Progenitor cell of endocrine pancreas (in vitro differentiated cells): ENCODE measurements around the gene TRABD2B. TPM values are rescaled to one million over a fixed set of nuclear protein-coding genes. Genes with fewer than 3 reads are reported as not detected.
"Not testable (repeated sequence)": the region's sequence is repeated elsewhere in the genome, so short reads cannot be mapped to it uniquely, and the experiment has no call there.

ENCODE experiments used
- DNase-seq: peaks from one replicate; pipeline ENCODE4 v3.0.0; 2021; ENCODE audit warnings: low spot score; ENCODE audit not compliant: unreplicated experiment
- H3K27ac Mint-ChIP-seq: 2 replicates; pipeline ENCODE4 v1.8.0; 2021; ENCODE audit warnings: mild to moderate bottlenecking, moderate library complexity, mixed read lengths
- H3K27me3 Mint-ChIP-seq: 2 replicates; pipeline ENCODE4 v1.8.0; 2021; ENCODE audit warnings: mixed read lengths
- H3K36me3 Mint-ChIP-seq: 2 replicates; pipeline ENCODE4 v1.8.0; 2022; ENCODE audit warnings: mixed read lengths; ENCODE audit not compliant: insufficient read depth
- H3K4me1 Mint-ChIP-seq: 2 replicates; pipeline ENCODE4 v1.8.0; 2021; ENCODE audit warnings: low read depth, mixed read lengths
- H3K4me3 Mint-ChIP-seq: 2 replicates; pipeline ENCODE4 v1.8.0; 2021; ENCODE audit warnings: low read depth, mild to moderate bottlenecking, moderate library complexity, mixed read lengths
- H3K9me3 Mint-ChIP-seq: 2 replicates; pipeline ENCODE4 v1.8.0; 2021; ENCODE audit warnings: low read depth, mixed read lengths
- total RNA-seq: library from RNA; stranded (reverse); gene quantifications from 2 replicates; pipeline ENCODE4 v1.2.1, GENCODE V29; 2021
- TF ChIP-seq, protein P1 (sequence below): fragments of 200-600 bp; sonication (generic); IDR thresholded peaks from one replicate; pipeline ENCODE4 v1.5.0; 2021; ENCODE audit warnings: antibody characterized with exemption, mild to moderate bottlenecking; ENCODE audit not compliant: unreplicated experiment

The TRABD2B gene
- total RNA-seq, 1 donor from 2014 or later, result 14.5 TPM

DNA sequence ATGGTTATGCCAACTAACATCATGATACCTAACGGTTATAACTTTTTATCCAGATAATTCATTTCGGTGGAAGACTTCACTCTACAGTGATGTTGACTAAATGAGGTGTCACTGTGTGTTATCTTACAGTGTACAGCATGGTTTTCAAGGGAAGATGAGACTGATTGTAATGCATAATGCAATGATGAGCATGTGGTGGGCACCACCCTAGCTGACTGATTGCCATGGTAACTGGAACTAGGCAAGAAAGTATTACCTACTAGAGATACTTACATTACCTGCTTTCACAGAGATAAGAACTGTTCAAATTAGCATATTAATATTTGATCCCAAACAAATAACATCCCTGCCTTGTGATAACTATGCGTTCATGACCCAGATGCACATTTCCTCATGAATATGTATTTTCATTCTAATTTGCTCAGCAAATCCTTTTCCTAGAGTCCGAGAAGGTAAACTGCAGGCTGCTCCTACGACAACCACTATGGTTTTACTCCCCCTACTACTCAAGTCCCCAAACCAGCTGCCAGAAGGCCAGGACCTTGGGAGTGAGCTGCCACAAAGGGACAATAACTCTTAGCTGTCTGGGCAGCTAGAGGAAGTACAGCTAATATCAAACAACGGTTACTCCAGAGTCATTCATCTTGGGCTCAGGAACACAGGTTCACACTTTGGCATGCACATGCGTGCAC, 29.2 kb downstream of the TRABD2B start:
- no peaks in the 10 kb centered on the region for H3K9me3 Mint-ChIP-seq
- no peaks in the 10 kb centered on the region for H3K27me3 Mint-ChIP-seq
- TF ChIP-seq, protein P1, sequence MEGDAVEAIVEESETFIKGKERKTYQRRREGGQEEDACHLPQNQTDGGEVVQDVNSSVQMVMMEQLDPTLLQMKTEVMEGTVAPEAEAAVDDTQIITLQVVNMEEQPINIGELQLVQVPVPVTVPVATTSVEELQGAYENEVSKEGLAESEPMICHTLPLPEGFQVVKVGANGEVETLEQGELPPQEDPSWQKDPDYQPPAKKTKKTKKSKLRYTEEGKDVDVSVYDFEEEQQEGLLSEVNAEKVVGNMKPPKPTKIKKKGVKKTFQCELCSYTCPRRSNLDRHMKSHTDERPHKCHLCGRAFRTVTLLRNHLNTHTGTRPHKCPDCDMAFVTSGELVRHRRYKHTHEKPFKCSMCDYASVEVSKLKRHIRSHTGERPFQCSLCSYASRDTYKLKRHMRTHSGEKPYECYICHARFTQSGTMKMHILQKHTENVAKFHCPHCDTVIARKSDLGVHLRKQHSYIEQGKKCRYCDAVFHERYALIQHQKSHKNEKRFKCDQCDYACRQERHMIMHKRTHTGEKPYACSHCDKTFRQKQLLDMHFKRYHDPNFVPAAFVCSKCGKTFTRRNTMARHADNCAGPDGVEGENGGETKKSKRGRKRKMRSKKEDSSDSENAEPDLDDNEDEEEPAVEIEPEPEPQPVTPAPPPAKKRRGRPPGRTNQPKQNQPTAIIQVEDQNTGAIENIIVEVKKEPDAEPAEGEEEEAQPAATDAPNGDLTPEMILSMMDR, result no peak
- no peaks in the 10 kb centered on the region for H3K36me3 Mint-ChIP-seq
- H3K4me3 Mint-ChIP-seq, result no peak overlapping the region
- DNase-seq, result no peak
- H3K27ac Mint-ChIP-seq, result no peak overlapping the region
- H3K4me1 Mint-ChIP-seq, result peaks cover 57% of the 10 kb centered on the region

DNA sequence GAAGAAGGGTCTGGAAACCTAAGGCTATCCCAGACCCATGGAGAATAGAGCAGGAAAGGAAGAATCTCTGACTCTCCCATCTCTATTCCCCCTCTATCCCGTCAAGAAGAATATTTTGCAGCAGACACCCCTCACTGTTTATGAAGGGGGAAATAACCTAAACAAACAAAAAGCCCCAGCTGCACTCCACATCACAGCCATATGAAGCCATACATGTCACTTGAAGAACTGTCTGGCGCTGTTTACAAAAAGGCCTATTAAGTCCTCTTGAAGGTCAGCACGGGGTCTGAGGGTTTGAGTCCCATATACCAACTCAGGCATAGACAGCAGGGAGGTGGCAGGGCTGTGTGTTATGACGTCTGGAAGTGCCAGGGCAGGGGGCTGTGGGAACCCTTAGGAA, 31.4 kb downstream of the TRABD2B start:
- no peak for DNase-seq
- Mint-ChIP-seq H3K9me3 (no peaks in the 10 kb centered on the region), H3K36me3 (peaks cover 4% of the 10 kb centered on the region), H3K4me1 (peaks cover 36% of the 10 kb centered on the region), H3K4me3 (no peak overlapping the region), H3K27me3 (no peaks in the 10 kb centered on the region), H3K27ac (no peak overlapping the region)
- TF ChIP-seq, protein P1, result no peak

DNA sequence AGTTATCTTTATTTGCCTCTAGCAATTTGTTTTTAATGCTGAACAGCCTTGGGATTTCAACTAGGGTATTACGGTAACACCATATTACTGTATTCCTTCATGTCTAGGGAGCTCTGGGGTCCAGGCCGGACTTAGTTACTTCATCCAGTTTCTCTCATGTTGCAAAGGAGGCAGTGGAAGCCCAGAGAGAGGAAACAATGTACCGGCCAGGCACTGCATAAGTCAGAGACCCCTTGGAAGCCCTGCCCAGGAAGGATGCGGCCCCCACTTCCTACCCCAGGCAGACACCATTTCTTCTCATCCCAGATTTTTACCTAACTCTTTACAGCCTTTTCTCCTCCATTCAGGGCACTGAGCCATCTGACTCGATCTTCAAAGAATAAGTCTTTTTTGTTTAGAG, 32.5 kb downstream of the TRABD2B start:
- H3K27ac Mint-ChIP-seq, result no peak overlapping the region
- H3K4me3 Mint-ChIP-seq, result no peak overlapping the region
- peaks cover 6% of the 10 kb centered on the region for H3K9me3 Mint-ChIP-seq
- TF ChIP-seq, protein P1, result no peak
- no peak for DNase-seq
- peaks cover 9% of the 10 kb centered on the region for H3K36me3 Mint-ChIP-seq
- H3K4me1 Mint-ChIP-seq, result peaks cover 25% of the 10 kb centered on the region
- no peaks in the 10 kb centered on the region for H3K27me3 Mint-ChIP-seq

DNA sequence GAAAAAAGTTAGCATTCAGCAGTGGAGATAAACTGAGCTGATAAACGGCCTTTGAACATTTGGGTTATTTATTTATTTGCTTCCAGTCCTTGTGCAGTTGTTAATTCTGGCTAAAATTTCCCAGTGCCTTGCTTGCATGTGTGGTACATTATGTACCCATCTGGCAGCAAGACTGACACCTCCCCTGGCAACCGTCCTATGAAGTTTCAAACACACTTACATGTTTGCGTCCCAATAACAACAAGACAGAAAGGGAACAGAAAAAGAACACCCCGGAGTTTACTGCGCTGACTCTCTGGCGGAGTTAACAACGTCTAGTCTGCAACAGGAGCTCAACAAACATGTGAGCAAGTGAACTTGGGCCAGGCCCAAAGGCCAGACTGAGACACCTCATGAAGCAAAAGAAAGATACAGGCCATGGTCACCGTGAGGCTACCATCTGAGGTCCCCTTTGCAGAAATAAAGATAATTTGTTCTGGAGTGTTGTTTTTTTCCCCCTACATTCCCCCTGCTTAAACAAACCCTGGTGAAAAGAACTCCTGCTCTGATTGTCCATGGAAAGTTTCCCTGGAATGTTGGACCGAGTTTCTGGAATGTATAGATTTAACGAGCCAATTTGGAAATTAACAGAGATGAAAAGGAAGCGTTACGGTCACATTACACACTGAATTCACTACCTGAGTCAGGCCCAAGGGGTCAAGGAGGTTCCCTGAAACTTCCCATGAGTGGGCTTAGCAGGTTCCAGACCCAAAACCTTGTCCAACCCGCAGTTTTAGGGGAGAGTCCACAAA, 33.4 kb downstream of the TRABD2B start:
- H3K9me3 Mint-ChIP-seq, result peaks cover 6% of the 10 kb centered on the region
- TF ChIP-seq, protein P1, result no peak
- peak overlapping the region; percentile 14 for H3K27ac Mint-ChIP-seq

DNA sequence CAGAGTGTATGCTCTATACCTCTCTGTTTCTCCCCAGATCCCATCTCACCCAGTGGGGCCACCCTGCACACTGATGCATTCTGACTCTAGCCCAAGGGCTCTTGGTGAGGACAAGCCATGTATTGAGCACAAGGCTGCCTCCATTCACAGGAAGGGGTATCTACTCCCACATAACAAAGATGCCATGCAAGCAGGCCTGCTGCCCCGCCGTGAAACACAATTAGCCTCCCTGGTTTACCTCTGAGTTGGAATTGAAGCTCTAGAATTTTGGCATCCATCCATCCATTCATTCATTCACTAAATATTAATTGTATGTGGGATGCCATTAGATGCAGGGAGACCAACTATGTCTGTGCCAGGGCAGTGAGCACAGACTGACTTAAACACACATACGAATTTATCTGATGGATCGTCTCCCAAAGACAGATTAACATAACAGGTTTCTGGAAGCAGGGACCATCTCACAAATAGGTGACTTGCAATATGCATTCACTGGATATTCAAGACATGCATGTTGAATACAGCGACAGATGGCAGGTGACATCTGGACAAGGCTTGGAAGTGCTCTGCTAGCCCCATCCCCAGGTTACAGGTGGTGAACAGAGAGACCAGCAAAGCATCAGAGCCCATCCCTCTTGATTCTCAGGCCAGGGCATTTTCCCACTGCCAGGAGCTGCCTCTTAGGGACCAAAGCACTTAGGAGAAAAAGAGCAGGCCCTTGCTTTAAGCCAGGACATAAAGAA, 34.3 kb downstream of the TRABD2B start:
- Mint-ChIP-seq H3K9me3 (peaks cover 6% of the 10 kb centered on the region), H3K27me3 (no peaks in the 10 kb centered on the region), H3K4me1 (peaks cover 13% of the 10 kb centered on the region), H3K4me3 (no peak overlapping the region), H3K36me3 (peaks cover 9% of the 10 kb centered on the region), H3K27ac (peak overlapping the region; percentile 51)
- DNase-seq, result no peak
- TF ChIP-seq, protein P1, result no peak

More for the DNA sequence above, 33.4 kb downstream of the TRABD2B start:
- peaks cover 20% of the 10 kb centered on the region for H3K4me1 Mint-ChIP-seq
- no peak overlapping the region for H3K4me3 Mint-ChIP-seq
- H3K36me3 Mint-ChIP-seq, result peaks cover 9% of the 10 kb centered on the region
- H3K27me3 Mint-ChIP-seq, result no peaks in the 10 kb centered on the region
- no peak for DNase-seq

DNA sequence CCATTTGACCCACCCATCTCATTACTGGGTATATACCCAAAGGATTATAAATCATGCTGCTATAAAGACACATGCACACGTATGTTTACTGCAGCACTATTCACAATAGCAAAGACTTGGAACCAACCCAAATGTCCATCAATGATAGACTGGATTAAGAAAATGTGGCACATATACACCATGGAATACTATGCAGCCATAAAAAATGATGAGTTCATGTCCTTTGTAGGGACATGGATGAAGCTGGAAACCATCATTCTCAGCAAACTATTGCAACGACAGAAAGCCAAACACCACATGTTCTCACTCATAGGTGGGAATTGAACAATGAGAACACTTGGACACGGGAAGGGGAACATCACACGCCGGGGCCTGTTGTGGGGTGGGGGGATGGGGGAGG, 35.4 kb downstream of the TRABD2B start:
- Mint-ChIP-seq H3K4me1 (peaks cover 13% of the 10 kb centered on the region), H3K36me3 (peaks cover 18% of the 10 kb centered on the region), H3K9me3 (peaks cover 16% of the 10 kb centered on the region)
- not testable (repeated sequence) for H3K27ac Mint-ChIP-seq, H3K4me3 Mint-ChIP-seq, H3K27me3 Mint-ChIP-seq, DNase-seq

DNA sequence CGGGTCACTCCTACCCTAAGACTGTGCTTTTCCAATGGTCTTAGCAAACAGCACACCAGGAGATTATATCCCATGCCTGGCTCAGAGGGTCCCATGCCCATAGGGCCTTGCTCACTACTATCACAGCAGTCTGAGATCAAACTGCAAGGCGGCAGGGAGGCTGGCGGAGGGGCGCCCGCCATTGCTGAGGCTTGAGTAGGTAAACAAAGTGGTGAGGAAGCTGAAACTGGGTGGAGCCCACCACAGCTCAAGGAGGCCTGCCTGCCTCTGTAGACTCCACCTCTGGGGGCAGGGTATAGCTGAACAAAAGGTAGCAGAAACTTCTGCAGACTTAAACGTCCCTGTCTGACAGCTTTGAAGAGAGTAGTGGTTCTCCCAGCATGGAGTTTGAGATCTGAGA, 40.7 kb downstream of the TRABD2B start:
- Mint-ChIP-seq H3K4me1 (peaks cover 14% of the 10 kb centered on the region), H3K36me3 (peaks cover 17% of the 10 kb centered on the region), H3K9me3 (peaks cover 16% of the 10 kb centered on the region)
- H3K27me3 Mint-ChIP-seq, DNase-seq, H3K4me3 Mint-ChIP-seq, H3K27ac Mint-ChIP-seq: not testable (repeated sequence)
